ENCODE measurements around the gene FBXW4. TPM values are rescaled to one million over a fixed set of nuclear protein-coding genes. Genes with fewer than 3 reads are reported as not detected.

Gene FBXW4
- total and polyA plus RNA-seq, 2 of the 8 experiments (the other 6 are each of a cell fraction or from before 2014, with no cell fraction given) = 29.0 to 32.8 TPM

Small RNA genes lying within 50 kb of the gene (microRNA-seq; reads per million reads assigned to microRNA genes)
- 0 reads per million in 2 experiments for gene MIR3158-1 (ENCODE audit: borderline microRNAs expressed in 2 of 2, borderline number of aligned reads in 2 of 2, borderline replicate concordance in 1 of 2)
- gene MIR3158-2 (ENCODE audit: borderline microRNAs expressed in 2 of 2, borderline number of aligned reads in 2 of 2, borderline replicate concordance in 1 of 2) = 0 reads per million in 2 experiments

Small RNA genes lying within 50 kb of the gene (small RNA-seq; reads per million reads assigned to genes)
- gene MIR3158-1 (ENCODE audit: insufficient read depth) (not detected), gene RNU6-1165P (ENCODE audit: insufficient read depth) (not detected)

Other genes with a start within 250 kb of the FBXW4 start
- 26.1 and 26.8 TPM in 2 replicates for gene POLL, start 106.9 kb downstream of the FBXW4 start, total RNA-seq (2021; fragmentation: NEBNext Ultra II Directional; extraction: Animal tissue kit (Norgen Biotek cat#: 25700))
- 45.9 and 69.5 TPM in 2 replicates for gene POLL, start 106.9 kb downstream of the FBXW4 start, polyA plus RNA-seq (2011; rRNA removed)
- 18.8 and 21.2 TPM in 2 replicates for gene DPCD, start 106.8 kb downstream of the FBXW4 start, total RNA-seq (2021; fragmentation: NEBNext Ultra II Directional; extraction: Animal tissue kit (Norgen Biotek cat#: 25700))
- gene DPCD, start 106.8 kb downstream of the FBXW4 start, polyA plus RNA-seq (2011; rRNA removed) = 25.2 and 31.4 TPM in 2 replicates
- 3.9 and 4.1 TPM in 2 replicates for gene FGF8, start 80.9 kb upstream of the FBXW4 start, total RNA-seq (2021; fragmentation: NEBNext Ultra II Directional; extraction: Animal tissue kit (Norgen Biotek cat#: 25700))
- 1.1 and 1.7 TPM in 2 replicates for gene FGF8, start 80.9 kb upstream of the FBXW4 start, polyA plus RNA-seq (2011; rRNA removed)
- 175 and 177 TPM in 2 replicates for gene NPM3, start 88.3 kb upstream of the FBXW4 start, total RNA-seq (2021; fragmentation: NEBNext Ultra II Directional; extraction: Animal tissue kit (Norgen Biotek cat#: 25700))
- 127 and 218 TPM in 2 replicates for gene NPM3, start 88.3 kb upstream of the FBXW4 start, polyA plus RNA-seq (2011; rRNA removed)
- 104 and 107 TPM in 2 replicates for gene OGA, start 123.3 kb upstream of the FBXW4 start, total RNA-seq (2021; fragmentation: NEBNext Ultra II Directional; extraction: Animal tissue kit (Norgen Biotek cat#: 25700))
- gene OGA, start 123.3 kb upstream of the FBXW4 start, polyA plus RNA-seq (2011; rRNA removed) = 18.5 and 31.2 TPM in 2 replicates
- 4.7 and 6.0 TPM in 2 replicates for gene KCNIP2, start 148.6 kb upstream of the FBXW4 start, total RNA-seq (2021; fragmentation: NEBNext Ultra II Directional; extraction: Animal tissue kit (Norgen Biotek cat#: 25700))
- 2.7 and 3.5 TPM in 2 replicates for gene KCNIP2, start 148.6 kb upstream of the FBXW4 start, polyA plus RNA-seq (2011; rRNA removed)

Data from H1 (cell line).